ENCODE data around the gene CEP152.

DNA sequence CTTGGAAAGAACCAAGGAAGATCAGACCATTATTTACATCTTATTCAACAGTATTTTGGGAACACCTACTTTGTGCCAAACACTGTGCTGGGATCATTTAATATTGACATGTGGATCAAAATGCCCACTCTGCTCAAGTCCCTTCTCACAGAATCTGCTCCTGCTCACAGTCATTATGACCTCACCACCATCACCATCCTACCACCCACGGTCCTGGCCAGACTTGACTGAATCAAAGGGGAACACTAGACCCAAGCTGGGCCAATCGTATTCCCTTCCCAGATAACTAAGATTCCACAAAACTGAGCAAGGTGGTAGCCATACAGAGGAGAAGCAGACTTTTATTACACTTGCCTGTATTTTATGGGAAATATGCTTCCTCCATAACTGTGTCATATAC, 3.4 kb upstream of the CEP152 start:
- no peak for TF ChIP-seq POLR2A (IDR thresholded peaks at IDR 0.05; ENCODE audit: low read depth, low read length)
- TF ChIP-seq POLR2AphosphoS5 (IDR thresholded peaks at IDR 0.05; ENCODE audit: low read depth, low read length): no peak
- TF ChIP-seq TAF1 (IDR thresholded peaks at IDR 0.05; ENCODE audit: borderline replicate concordance, low read depth, low read length): no peak
